Esophagus muscularis mucosa (tissue), 4 donors: ENCODE data around the gene ZDHHC20. TPM values are rescaled to one million over a fixed set of nuclear protein-coding genes. Genes with fewer than 3 reads are reported as not detected.

ENCODE experiments used
- DNase-seq: peaks from one replicate; pipeline ENCODE4 v3.0.0-alpha.2; 2017; ENCODE audit errors: extremely low spot score
- H3K27ac ChIP-seq, 4 donors: fragments of 200-600 bp; sonication (generic); replicated peaks in 1 of 4; 1 replicate in 3 of 4; 2 replicates in 1 of 4; pipeline ENCODE4 v1.5.1; 2016 to 2019; ENCODE audit warnings: mild to moderate bottlenecking in 1 of 4
- H3K27me3 ChIP-seq, 4 donors: fragments of 200-600 bp; sonication (generic); one replicate each; pipeline versions ENCODE4 v1.5.1 to v1.6.0; 2016 to 2019
- H3K36me3 ChIP-seq, 4 donors: fragments of 200-600 bp; sonication (generic); one replicate each; pipeline ENCODE4 v1.5.1; 2016 to 2019
- H3K4me1 ChIP-seq, 4 donors: fragments of 200-600 bp; sonication (generic); one replicate each; pipeline ENCODE4 v1.5.1; 2016 to 2019
- H3K4me3 ChIP-seq, 4 donors: fragments of 200-600 bp; sonication (generic); 1 replicate in 2 of 4; 2 replicates in 2 of 4; pipeline ENCODE4 v1.5.1; 2016 to 2019; ENCODE audit warnings: mild to moderate bottlenecking in 4 of 4, moderate library complexity in 1 of 4
- H3K9me3 ChIP-seq, 4 donors: fragments of 200-600 bp; sonication (generic); 1 replicate in 3 of 4; 2 replicates in 1 of 4; pipeline ENCODE4 v1.5.1; 2016 to 2019
- CTCF ChIP-seq, 3 experiments: fragments of 200-600 bp in 2 of 3; fragments of 450-650 bp in 1 of 3; sonication (generic) in 2 of 3; IDR thresholded peaks; one replicate each; pipeline ENCODE4 v1.5.1; 2017 to 2019; ENCODE audit warnings: antibody characterized with exemption in 3 of 3, mild to moderate bottlenecking in 2 of 3, moderate library complexity in 1 of 3
- EP300 ChIP-seq: sonication (generic); formaldehyde crosslinking; IDR thresholded peaks from one replicate; pipeline ENCODE4 v1.6.1; 2017; ENCODE audit warnings: antibody characterized with exemption
- POLR2A ChIP-seq: fragments of 450-650 bp; IDR thresholded peaks from one replicate; pipeline ENCODE4 v1.6.1; 2017; ENCODE audit warnings: antibody characterized with exemption, moderate library complexity, mild to moderate bottlenecking, low read depth
- POLR2AphosphoS5 ChIP-seq, 2 donors: sonication (generic); formaldehyde crosslinking; IDR thresholded peaks; one replicate each; pipeline ENCODE4 v1.6.1; 2017; ENCODE audit warnings: antibody characterized with exemption in 2 of 2
- WGBS: methylation state at CpG from one replicate; pipeline ENCODE4 v1.1.5; 2018; 5-methylcytosine and 5-hydroxymethylcytosine counted together
- intact Hi-C: fragments of 100-400 bp; cut with DNase I; formaldehyde crosslinking; loops from one replicate; pipeline ENCODE4 v1.15.1; 2023
- total RNA-seq, 4 donors: library from RNA; depleted of rRNA; stranded (reverse); fragments of >200 nt; gene quantifications; one replicate each; pipeline versions ENCODE4 v1.1.0 to v1.2.1, GENCODE V29; 2016

The ZDHHC20 gene
- total RNA-seq, 4 donors from 2014 or later = 47.4 to 53.3 (median 50.2) TPM

GRCh38 chr13:21338156-21338555, 120.9 kb downstream of the ZDHHC20 start:
- Histone ChIP-seq H3K27me3 (no peaks in the 10 kb centered on the region), H3K27ac (no peak overlapping the region), H3K4me1 (no peaks in the 10 kb centered on the region), H3K36me3 (no peaks in the 10 kb centered on the region), H3K9me3 (peaks cover 0 to 5% (median 2%) of the 10 kb centered on the region in 4 donors), H3K4me3 (no peak overlapping the region)
- no peak for DNase-seq
- 81% methylated on average over 5 of the region's 6 CpGs for WGBS
- TF ChIP-seq POLR2A = no peak
- no peak for TF ChIP-seq CTCF (IDR thresholded peaks at IDR 0.05)
- TF ChIP-seq EP300 = no peak
- no peak for TF ChIP-seq POLR2AphosphoS5 (IDR thresholded peaks at IDR 0.05)
- intact Hi-C loops = no loop called here

- Histone ChIP-seq H3K27me3 (no peaks in the 10 kb centered on the region), H3K4me1 (no peaks in the 10 kb centered on the region), H3K9me3 (peaks cover 0 to 5% (median 2%) of the 10 kb centered on the region in 4 donors), H3K4me3 (no peak overlapping the region), H3K36me3 (no peaks in the 10 kb centered on the region), H3K27ac (no peak overlapping the region)
- TF ChIP-seq EP300 = no peak
- TF ChIP-seq POLR2A = no peak
- no peak for TF ChIP-seq CTCF (IDR thresholded peaks at IDR 0.05)
- no peak for TF ChIP-seq POLR2AphosphoS5 (IDR thresholded peaks at IDR 0.05)
- WGBS = 78% methylated on average over 5 of the region's 10 CpGs
- no peak for DNase-seq
- intact Hi-C loops = no loop called here
These were observed 122.3 kb downstream of the ZDHHC20 start for GRCh38 chr13:21336609-21337349.

GRCh38 chr13:21333186-21333585, 125.9 kb downstream of the ZDHHC20 start:
- H3K27ac ChIP-seq = no peak overlapping the region
- no peak overlapping the region for H3K4me3 ChIP-seq
- H3K36me3 ChIP-seq = no peaks in the 10 kb centered on the region
- intact Hi-C loops = no loop called here
- no peaks in the 10 kb centered on the region for H3K27me3 ChIP-seq
- TF ChIP-seq CTCF (IDR thresholded peaks at IDR 0.05) = no peak
- no peak for TF ChIP-seq POLR2A
- TF ChIP-seq EP300 = no peak
- no peak for TF ChIP-seq POLR2AphosphoS5 (IDR thresholded peaks at IDR 0.05)
- no peak for DNase-seq
- WGBS = 86% methylated on average over 2 of the region's 2 CpGs
- no peaks in the 10 kb centered on the region for H3K4me1 ChIP-seq
- H3K9me3 ChIP-seq = peaks cover 0 to 5% (median 2%) of the 10 kb centered on the region in 4 donors

GRCh38 chr13:21330126-21330861, 128.8 kb downstream of the ZDHHC20 start:
- 81% methylated on average over 8 of the region's 8 CpGs for WGBS
- H3K9me3 ChIP-seq = peaks cover 0 to 5% (median 2%) of the 10 kb centered on the region in 4 donors
- H3K4me3 ChIP-seq = no peak overlapping the region
- TF ChIP-seq CTCF (IDR thresholded peaks at IDR 0.05) = no peak
- no peak for TF ChIP-seq POLR2AphosphoS5 (IDR thresholded peaks at IDR 0.05)
- no peak for TF ChIP-seq POLR2A
- TF ChIP-seq EP300 = no peak
- peaks cover 0 to 15% (median 12%) of the 10 kb centered on the region in 4 donors for H3K4me1 ChIP-seq
- H3K27ac ChIP-seq = no peak overlapping the region
- DNase-seq = no peak
- H3K27me3 ChIP-seq = no peaks in the 10 kb centered on the region
- intact Hi-C loops = no loop called here
- no peaks in the 10 kb centered on the region for H3K36me3 ChIP-seq
